SK-N-MC (cell line): ENCODE results near the gene ZNF346.

Experiments used
- EZH2 ChIP-seq: fragments of 200-600 bp; sonication (generic); IDR thresholded peaks from one replicate; pipeline ENCODE4 v1.6.1; 2017; ENCODE audit warnings: antibody characterized with exemption
- POLR2AphosphoS5 ChIP-seq: IDR thresholded peaks from 2 replicates; pipeline ENCODE4 v1.6.1; 2012; ENCODE audit warnings: mild to moderate bottlenecking, low read depth, low read length, borderline replicate concordance

DNA sequence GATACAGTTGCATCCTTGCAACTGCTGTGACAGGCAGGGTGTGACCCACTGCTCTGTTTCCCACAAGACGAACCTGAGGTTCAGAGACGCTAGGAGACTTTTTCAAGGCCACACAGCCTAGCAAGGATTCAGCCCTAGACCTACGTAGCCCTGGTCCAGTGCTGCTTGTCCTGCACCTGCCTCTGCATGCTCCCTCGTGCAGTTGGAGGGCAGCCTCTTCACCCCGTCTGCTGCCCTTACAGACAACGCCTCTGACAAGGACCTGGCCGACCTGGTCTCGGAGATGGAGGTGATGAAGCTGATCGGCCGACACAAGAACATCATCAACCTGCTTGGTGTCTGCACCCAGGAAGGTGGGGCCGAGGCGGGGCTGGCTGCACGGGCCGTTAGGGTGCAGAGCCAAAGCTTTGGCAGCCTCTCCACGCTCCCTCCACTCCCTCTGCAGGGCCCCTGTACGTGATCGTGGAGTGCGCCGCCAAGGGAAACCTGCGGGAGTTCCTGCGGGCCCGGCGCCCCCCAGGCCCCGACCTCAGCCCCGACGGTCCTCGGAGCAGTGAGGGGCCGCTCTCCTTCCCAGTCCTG, 72.7 kb downstream of the ZNF346 start:
- TF ChIP-seq POLR2AphosphoS5 (no peak), EZH2 (no peak)
